Stomach (tissue), 4 donors: ENCODE data around the gene SSH2.

Source experiments
- CTCF ChIP-seq, 7 experiments: fragments of 450-650 bp in 4 of 7; fragments of 200-600 bp in 3 of 7; sonication (generic) in 3 of 7; IDR thresholded peaks; one replicate each; pipeline ENCODE4 v1.5.1; 2016 to 2019; ENCODE audit warnings: antibody characterized with exemption in 7 of 7, control low read depth in 2 of 7, mild to moderate bottlenecking in 1 of 7
- POLR2A ChIP-seq, 4 donors: fragments of 450-650 bp; IDR thresholded peaks; one replicate each; pipeline ENCODE4 v1.6.1; 2016; ENCODE audit warnings: antibody characterized with exemption in 4 of 4, control low read depth in 2 of 4, mild to moderate bottlenecking in 1 of 4, moderate library complexity in 1 of 4
- POLR2AphosphoS5 ChIP-seq, 3 donors: sonication (generic); formaldehyde crosslinking; IDR thresholded peaks; one replicate each; pipeline ENCODE4 v1.6.1; 2016; ENCODE audit warnings: antibody characterized with exemption in 3 of 3

GRCh38 chr17:29677824-29678223 is 252.2 kb downstream of the SSH2 start:
- TF ChIP-seq CTCF (IDR thresholded peaks at IDR 0.05) (no peak), POLR2A (IDR thresholded peaks at IDR 0.05) (no peak), POLR2AphosphoS5 (IDR thresholded peaks at IDR 0.05) (no peak)
